T-helper 2 cell treated with Interferon-gamma antibody and Interleukin-4, amounts not matched to agents 100 ng/mL and 5 ng/mL, for 36 hours (primary cell): Measurements from ENCODE around the gene RFC3. TPM values are rescaled to one million over a fixed set of nuclear protein-coding genes. Genes with fewer than 3 reads are reported as not detected.

ENCODE experiments used
- intact Hi-C: fragments of 100-400 bp; cut with micrococcal nuclease; formaldehyde crosslinking; loops from one replicate; pipeline ENCODE4 v1.15.1; 2023
- total RNA-seq: library from RNA; stranded (reverse); gene quantifications from 2 replicates; pipeline ENCODE4 v1.2.3, GENCODE V29; 2022

Gene RFC3
- total RNA-seq, 1 donor from 2014 or later: 42.5 TPM

DNA sequence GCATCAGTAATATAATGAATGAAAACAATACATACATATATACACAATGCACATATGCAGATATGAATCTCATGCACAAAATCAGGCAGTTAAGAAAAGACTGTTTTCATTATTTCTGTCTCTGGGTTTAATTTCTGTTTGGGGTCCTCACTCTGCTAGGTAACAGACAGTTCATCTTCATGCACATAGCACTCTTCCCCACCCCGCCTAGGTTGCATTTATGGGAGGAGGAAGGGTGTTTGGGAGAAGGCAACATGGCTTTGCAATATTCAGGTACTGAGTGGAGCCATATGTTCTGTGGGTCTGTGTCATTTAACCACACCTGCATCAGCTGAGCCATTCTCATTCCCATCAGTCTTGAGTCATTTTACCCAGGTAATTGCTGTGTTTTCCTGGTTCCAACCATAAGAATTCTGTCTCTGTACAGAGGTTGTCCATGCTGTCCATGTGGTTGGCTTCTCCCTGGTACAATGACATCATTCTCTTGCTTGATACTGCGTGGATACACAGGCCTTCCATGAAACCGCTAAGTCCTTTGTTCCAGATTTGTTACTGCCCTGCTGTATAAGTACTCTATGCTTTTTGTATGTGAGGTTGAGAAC is 45.3 kb downstream of the RFC3 start:
- intact Hi-C loops: no loop called here

DNA sequence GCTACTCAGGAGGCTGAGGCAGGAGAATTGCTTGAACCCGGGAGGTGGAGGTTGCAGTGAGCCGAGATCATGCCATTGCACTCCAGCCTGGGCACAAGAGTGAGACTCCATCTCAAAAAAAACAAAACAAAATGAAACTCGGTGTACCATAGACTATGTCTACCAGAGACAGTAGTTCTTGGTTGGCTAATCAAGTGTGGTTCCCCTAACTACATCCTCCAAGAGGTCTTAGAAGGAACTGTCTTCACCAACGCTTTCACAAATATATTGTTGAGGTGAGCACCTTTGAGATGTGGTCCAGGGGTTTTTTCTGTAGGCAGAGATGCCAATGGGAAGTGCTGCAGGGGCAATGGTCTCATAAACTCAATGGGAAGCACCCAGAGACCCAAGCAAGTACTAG is 48.0 kb downstream of the RFC3 start:
- intact Hi-C loops: no loop called here

DNA sequence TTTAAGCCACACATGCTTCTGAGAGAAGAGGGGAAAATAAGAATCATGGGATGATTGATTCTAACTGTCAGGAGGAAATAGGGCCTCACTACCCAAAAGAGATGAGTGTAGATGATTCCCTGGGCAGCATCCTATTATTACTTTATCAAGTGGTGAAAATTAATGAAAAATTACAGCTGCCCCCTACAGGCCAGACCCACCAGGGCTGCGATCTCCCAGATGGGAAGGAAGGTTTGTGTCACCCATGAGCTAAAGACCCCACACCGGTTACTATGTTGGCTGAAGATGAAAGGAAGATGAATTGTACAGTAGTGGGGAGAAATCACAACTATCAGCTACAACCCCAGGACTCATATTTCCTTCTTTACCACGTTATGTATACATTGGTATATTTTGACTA is 49.5 kb downstream of the RFC3 start:
- intact Hi-C loops: no loop called here

DNA sequence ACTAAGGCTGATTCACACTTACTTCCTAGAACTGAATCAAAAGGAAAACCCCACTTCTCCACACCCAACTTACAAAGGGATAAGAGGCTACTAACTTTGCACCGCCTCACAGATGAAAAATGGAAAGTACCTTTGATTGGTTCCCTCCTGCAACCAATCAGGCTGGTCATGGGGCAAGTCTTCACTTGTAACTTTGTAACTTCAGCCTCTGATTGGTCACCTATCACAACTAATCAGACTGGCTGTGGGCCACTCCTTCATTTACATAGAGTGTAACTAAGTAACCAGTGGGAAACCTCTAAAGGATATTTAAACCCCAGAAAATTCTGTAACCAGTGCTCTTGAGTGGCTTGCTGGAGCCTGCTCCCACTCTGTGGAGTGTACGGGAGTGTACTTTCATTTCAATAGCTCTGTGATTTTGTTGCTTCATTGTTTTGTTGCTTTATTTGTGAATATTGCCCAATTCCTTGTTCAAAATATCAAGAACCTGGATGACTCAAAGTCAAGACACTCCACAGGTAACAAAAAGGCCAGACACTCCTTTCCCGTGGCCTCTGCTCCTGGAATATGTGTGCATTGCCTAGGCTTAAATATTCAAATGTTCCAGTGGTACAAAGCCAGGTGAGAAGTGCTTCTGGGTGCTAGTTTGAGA is 50.5 kb downstream of the RFC3 start:
- intact Hi-C loops: no loop called here

DNA sequence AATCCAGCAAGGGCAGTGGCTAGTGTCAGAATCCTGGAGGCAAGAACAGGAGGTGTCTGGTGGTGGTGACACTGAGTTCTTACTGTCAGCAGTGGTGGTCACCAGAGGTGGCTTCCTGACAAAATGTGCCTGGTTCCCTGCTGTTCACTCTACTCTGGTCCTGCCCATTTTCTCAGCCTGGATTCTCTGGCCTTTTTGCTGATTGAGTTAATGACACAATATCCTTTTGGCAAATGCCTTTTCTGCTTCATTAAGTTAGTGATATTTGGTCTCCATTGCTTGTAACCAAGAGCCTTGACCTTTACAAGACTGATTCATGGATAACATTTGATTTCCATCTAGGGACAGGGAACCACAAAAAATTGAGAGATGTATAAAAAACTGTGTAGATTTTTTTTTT is 51.1 kb downstream of the RFC3 start:
- intact Hi-C loops: no loop called here

DNA sequence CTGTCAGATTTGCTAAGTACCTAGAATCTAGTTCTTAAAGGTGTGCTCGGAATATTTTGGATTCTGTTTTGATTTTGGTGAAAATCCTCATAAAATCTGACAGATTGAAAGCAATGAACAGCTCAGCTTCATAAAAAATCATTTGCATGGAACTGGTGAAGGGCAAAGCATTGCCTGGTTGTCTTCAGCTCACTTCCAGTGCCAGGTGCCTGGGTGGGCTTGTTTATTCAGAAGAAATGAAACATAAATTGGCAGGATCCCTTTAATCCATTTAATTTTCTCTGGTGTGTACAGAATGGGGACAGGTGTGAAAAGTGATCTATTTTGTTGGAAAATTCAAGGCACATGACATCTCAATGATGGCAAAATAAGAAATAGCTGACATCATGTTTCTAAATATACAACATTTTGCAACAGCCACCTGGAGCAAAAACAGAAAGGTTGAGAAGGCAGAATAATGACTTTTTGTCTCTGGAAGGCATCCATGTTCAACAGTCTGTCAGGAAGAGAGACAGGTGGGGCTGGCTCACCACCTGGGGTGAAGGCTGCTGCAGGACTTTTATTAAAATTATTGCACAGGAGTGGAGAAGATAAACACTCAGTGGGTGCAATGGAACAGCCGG is 52.2 kb downstream of the RFC3 start:
- intact Hi-C loops: no loop called here

- intact Hi-C loops: no loop called here
Measured at GRCh38 chr13:33871207-33872004, 53.5 kb downstream of the RFC3 start.

GRCh38 chr13:33872005-33872351 is 54.0 kb downstream of the RFC3 start:
- intact Hi-C loops: no loop called here

DNA sequence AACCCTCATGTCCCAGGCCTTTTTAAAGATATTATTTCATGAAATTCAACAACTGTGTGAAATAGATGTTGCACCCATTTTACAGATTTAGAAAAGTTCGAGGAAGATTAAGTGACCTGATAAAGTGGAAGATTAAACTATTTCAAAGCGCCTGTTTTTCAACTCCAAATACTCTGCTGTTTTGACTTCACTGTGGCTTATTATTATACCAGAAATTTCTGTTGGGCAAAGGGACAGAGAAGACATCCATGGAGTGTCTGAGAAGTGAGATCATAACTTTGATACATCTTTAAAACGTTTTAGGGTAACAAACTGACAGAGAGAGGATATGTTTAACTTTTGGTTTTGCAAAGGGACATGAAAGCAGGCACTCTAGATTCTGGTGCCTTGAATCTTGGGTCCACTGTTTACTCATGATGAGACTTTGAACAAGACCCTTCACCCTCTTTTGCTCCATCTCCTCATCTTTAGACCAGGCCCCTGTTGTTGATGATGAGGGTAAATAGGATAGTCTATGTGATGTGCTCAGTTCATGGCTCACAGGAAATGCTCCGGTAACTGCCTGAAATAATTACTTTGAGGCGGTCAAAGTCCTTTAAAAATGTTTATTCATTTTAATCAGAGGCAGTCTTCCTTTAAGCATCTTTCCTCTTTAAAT is 55.4 kb downstream of the RFC3 start:
- intact Hi-C loops: no loop called here

- intact Hi-C loops: no loop called here
Measured at GRCh38 chr13:33874871-33875270, 56.9 kb downstream of the RFC3 start.

DNA sequence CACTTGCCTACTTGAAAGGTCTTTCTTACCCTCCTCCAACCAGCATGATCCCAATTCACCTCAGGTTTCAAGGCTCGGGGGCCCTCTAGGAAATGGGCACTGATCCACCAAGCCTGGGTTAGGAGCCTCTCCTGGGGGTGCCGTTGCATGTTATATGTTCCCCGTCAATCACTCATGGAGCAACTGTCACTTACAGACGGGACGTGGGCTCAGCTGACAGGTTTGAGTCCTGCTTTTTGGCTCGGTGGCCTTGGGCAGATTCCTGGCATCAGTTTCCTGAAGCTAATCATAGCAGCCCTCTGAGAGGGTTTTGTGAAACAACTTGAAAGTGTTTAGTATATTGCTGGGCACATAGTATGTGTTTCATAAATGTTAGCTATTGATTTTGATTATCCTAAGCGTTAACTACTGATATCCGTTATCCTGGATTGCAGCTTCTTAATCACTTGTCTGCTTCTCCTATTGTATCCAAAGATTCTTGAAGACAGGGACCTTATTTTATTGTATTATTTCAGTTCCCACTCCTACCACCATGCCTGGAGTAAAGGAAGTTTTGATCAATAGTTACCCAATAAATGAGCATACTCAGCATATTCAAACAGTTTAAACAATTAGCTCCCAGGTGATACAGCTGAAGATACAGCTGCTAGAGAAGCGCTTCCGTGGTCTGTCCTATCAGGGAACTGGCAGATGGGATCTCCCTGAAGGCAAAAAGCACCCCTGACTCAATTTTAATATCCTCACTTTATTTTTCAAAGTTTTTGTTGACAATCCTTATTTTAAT is 57.9 kb downstream of the RFC3 start:
- intact Hi-C loops: no loop called here

GRCh38 chr13:33876716-33877394 is 58.9 kb downstream of the RFC3 start:
- intact Hi-C loops: no loop called here

DNA sequence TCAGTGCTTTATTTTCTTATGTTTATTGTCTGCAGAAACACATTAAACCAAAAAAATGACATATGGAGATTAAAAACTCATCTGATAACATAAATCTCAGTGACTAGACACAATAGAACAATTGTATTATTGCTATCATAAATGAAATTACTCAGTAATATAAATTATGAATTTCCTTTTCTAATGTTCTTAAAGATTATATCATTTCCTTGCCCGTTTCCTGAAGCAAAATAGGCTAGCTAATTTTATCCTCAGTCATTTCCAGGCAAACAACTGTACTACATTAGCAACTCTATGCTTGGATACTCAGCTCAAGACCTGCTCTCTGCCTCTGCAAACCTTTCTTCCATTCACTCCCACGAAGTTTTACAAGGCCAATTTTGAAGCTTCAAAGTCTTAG is 61.2 kb downstream of the RFC3 start:
- intact Hi-C loops: no loop called here

DNA sequence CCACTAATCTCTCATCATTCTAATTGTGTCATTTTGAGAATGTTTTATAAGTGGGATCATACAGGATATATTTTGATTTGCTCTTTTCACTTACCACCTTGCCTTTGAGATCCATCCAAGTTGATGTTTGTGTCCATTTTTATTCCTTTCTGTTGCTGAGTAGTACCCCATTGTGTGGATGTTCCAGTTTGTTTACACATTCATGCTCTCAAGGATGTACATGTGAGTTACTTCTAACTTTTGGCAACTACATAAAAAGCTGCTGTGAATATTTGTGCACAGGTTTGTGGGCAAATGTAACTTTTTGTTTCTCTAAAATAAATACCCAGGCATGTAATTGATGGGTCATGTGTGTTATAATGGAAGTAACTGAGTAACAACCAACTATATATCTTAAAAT is 64.9 kb downstream of the RFC3 start:
- intact Hi-C loops: no loop called here

DNA sequence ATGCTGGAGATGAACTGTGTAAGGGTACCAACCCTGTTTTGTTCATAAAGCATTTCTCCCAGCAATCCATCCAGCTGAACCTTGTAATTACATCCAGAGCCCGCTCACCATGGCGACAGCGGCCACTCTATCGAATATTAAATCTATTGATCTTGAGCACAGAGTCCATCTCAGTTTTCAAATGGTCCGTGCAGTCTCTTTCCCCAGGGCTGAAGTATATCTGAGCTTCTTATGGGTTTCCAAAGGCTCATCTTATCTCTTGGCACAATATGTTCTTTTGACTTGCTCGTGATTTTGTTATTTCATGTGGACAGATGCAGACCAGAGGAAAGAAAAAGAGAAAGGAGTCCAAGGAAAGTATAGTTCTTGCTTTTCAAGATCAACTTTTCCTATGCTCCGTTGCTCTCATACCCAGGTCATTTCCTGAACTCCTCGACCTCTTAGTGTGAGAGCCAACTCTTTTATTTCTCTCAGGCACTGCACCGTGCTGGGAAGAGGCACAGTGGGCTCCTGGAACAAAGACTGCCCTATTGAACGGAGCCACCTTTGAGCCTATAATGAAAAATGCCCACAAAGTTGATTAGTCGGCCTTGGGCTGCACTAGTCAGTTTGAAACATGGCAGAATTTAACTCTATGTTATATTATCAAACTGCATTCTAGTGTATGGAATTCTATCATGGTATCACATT is 66.7 kb downstream of the RFC3 start:
- intact Hi-C loops: no loop called here
